HepG2 (cell line): ENCODE results near the gene EGR1. TPM values are rescaled to one million over a fixed set of nuclear protein-coding genes. Genes with fewer than 3 reads are reported as not detected.

Source experiments
- FOXM1 ChIP-seq: sonication (generic); formaldehyde crosslinking; IDR thresholded peaks from 2 replicates; pipeline ENCODE4 v1.5.0; 2020; ENCODE audit warnings: missing genetic modification reagents
- HDAC6 ChIP-seq: fragments of 200-600 bp; sonication (generic); IDR thresholded peaks from 2 replicates; pipeline ENCODE4 v1.7.0; 2017; ENCODE audit warnings: mild to moderate bottlenecking, antibody characterized with exemption, low read length, low read depth
- HINFP ChIP-seq: sonication (generic); formaldehyde crosslinking; IDR thresholded peaks from 2 replicates; pipeline ENCODE4 v1.4.0; 2020; ENCODE audit warnings: low read depth, mild to moderate bottlenecking, missing genetic modification reagents
- HNRNPL ChIP-seq: fragments of 200-400 bp; formaldehyde crosslinking; IDR thresholded peaks from 2 replicates; pipeline ENCODE4 v1.6.1; 2017; ENCODE audit warnings: mild to moderate bottlenecking, low read depth, low read length
- PCBP2 ChIP-seq: fragments of 200-400 bp; formaldehyde crosslinking; optimal IDR thresholded peaks from 2 replicates; pipeline ENCODE3; 2018; ENCODE audit warnings: low read length, low read depth; ENCODE audit not compliant: poor library complexity, severe bottlenecking
- ZBTB10 ChIP-seq: sonication (generic); formaldehyde crosslinking; IDR thresholded peaks from 2 replicates; pipeline ENCODE4 v1.4.0; 2020; ENCODE audit warnings: missing genetic modification reagents, borderline replicate concordance
- ZNF101 ChIP-seq: sonication (generic); formaldehyde crosslinking; IDR thresholded peaks from 2 replicates; pipeline ENCODE4 v1.4.0; 2020; ENCODE audit warnings: mild to moderate bottlenecking, low read depth, missing genetic modification reagents, borderline replicate concordance
- ZNF18 ChIP-seq: sonication (generic); formaldehyde crosslinking; IDR thresholded peaks from 2 replicates; pipeline ENCODE4 v1.8.0; 2022; ENCODE audit warnings: mild to moderate bottlenecking, missing genetic modification reagents; ENCODE audit not compliant: insufficient replicate concordance
- ZNF746 ChIP-seq: sonication (generic); formaldehyde crosslinking; IDR thresholded peaks from 2 replicates; pipeline ENCODE4 v1.8.0; 2022; ENCODE audit warnings: mild to moderate bottlenecking, missing genetic modification reagents
- polyA plus RNA-seq, 8 experiments: library from polyadenylated mRNA; depleted of rRNA in 3 of 8; stranded (reverse) in 7 of 8; unstranded in 1 of 8; fragments of >200 nt; fragmentation: Illumina TruSeq in 4 of 8; extraction: Trizol in 4 of 8; gene quantifications; 2 replicates each; pipeline versions ENCODE4 v1.2.1 to v1.2.3, GENCODE V29; 2011 to 2016; ENCODE audit warnings: low read depth in 4 of 8, missing spikeins in 1 of 8, mixed read lengths in 1 of 8; ENCODE audit not compliant: insufficient read depth in 1 of 8
- total RNA-seq, 5 experiments: library from RNA; depleted of rRNA; stranded (reverse); fragments of >200 nt; fragmentation: Illumina TruSeq; extraction: Trizol; gene quantifications; 2 replicates each; pipeline ENCODE4 v1.2.3, GENCODE V29; 2016; ENCODE audit warnings: low read depth in 1 of 5

Gene EGR1
- total and polyA plus RNA-seq, 2 of the 13 experiments (the other 11 are each of a cell fraction or from before 2014, with no cell fraction given), result 4.1 to 4.5 TPM

- no peak for TF ChIP-seq ZNF18 (CRISPR knock-in tag)
- TF ChIP-seq PCBP2, result peak; percentile 0
- TF ChIP-seq ZBTB10 (CRISPR knock-in tag), result no peak
- no peak for TF ChIP-seq ZNF746 (CRISPR knock-in tag)
- no peak for TF ChIP-seq HDAC6
- no peak for TF ChIP-seq HNRNPL
- no peak for TF ChIP-seq HINFP (CRISPR knock-in tag)
- TF ChIP-seq ZNF101, result no peak
- TF ChIP-seq FOXM1, result no peak
These were observed 3.1 kb downstream of the EGR1 start (continued) for GRCh38 chr5:138468133-138468965.
